Measurements from ENCODE around the gene RSRC1. TPM values are rescaled to one million over a fixed set of nuclear protein-coding genes. Genes with fewer than 3 reads are reported as not detected.

Gene RSRC1
- total RNA-seq, 1 experiment from 2014 or later = 37.9 TPM

GRCh38 chr3:158244274-158244673, 134.4 kb downstream of the RSRC1 start:
- no peak overlapping the region for H3K23ac ChIP-seq (ENCODE audit: insufficient read length, low read depth, low read length)
- no peak overlapping the region for H4K8ac ChIP-seq (replicated peaks; ENCODE audit: insufficient read length, low read depth, low read length)
- H2BK15ac ChIP-seq (ENCODE audit: low read depth, low read length) = no peak overlapping the region
- no CpG with 5 or more reads among the region's 1 CpG for WGBS (ENCODE audit: extremely low coverage, insufficient read length, low lambda C conversion rate)
- no peaks in the 10 kb centered on the region for H3K27me3 ChIP-seq (ENCODE audit: insufficient read depth, low read length)
- no peak overlapping the region for H2BK5ac ChIP-seq (ENCODE audit: insufficient read length, low read length)
- H3K4ac ChIP-seq (ENCODE audit: low read depth, low read length) = no peak overlapping the region
- H3K9ac ChIP-seq (ENCODE audit: extremely low read depth, insufficient read length, low read length) = no peak overlapping the region
- no peaks in the 10 kb centered on the region for H3K79me1 ChIP-seq (ENCODE audit: insufficient read depth, low read depth, low read length, poor library complexity, severe bottlenecking)
- H3K27me3 Mint-ChIP-seq (ENCODE audit: low read depth) = no peaks in the 10 kb centered on the region
- no peaks in the 10 kb centered on the region for H3K79me2 ChIP-seq (ENCODE audit: insufficient read depth, low read length)
- no peak overlapping the region for H3K27ac ChIP-seq (ENCODE audit: insufficient read length, low read depth, low read length)
- H3K18ac ChIP-seq (ENCODE audit: insufficient read length, low read depth, low read length) = no peak overlapping the region
- no peak overlapping the region for H3K56ac ChIP-seq (ENCODE audit: insufficient read length, low read depth, low read length)
- H4K91ac ChIP-seq (ENCODE audit: insufficient read length, low read depth, low read length) = no peak overlapping the region
- H4K20me1 ChIP-seq (ENCODE audit: control insufficient read depth, insufficient read depth, insufficient read length) = no peaks in the 10 kb centered on the region
- H3K4me1 ChIP-seq (ENCODE audit: insufficient read depth, low read length) = no peaks in the 10 kb centered on the region; the same call in 1 of the 2 replicates
- H3K4me2 ChIP-seq (ENCODE audit: insufficient read depth, insufficient read length, low read length) = no peak overlapping the region
- H3K4me3 Mint-ChIP-seq = no peak overlapping the region
- H2BK20ac ChIP-seq (ENCODE audit: low read depth, low read length, poor library complexity, severe bottlenecking) = no peak overlapping the region
- no peak overlapping the region for H3K27ac Mint-ChIP-seq
- H3K9me3 ChIP-seq (ENCODE audit: control insufficient read depth, low read depth, low read length) = no peaks in the 10 kb centered on the region
- no peaks in the 10 kb centered on the region for H3K36me3 Mint-ChIP-seq (ENCODE audit: insufficient read depth in 1 of 3, low read depth in 3 of 3)
- H4K5ac ChIP-seq (ENCODE audit: insufficient read length, low read depth, low read length) = no peak overlapping the region
- no peak overlapping the region for H2AK5ac ChIP-seq (ENCODE audit: insufficient read length, low read length)
- H3T11ph ChIP-seq (ENCODE audit: low read length) = no peak overlapping the region
- H3K14ac ChIP-seq (ENCODE audit: insufficient read depth, low read length) = no peak overlapping the region
- no peak overlapping the region for H2BK12ac ChIP-seq (ENCODE audit: insufficient read length, low read depth, low read length)
- H2BK120ac ChIP-seq (ENCODE audit: low read depth, low read length, poor library complexity, severe bottlenecking) = no peak overlapping the region
- DNase-seq = no peak
- no peaks in the 10 kb centered on the region for H3K23me2 ChIP-seq (ENCODE audit: insufficient read length, low read depth, low read length, poor library complexity, severe bottlenecking)
- no peak overlapping the region for H2AFZ ChIP-seq (ENCODE audit: low read length)
- TF ChIP-seq CTCF (conservative IDR thresholded peaks at IDR 0.05) = no peak
- H3K4me1 Mint-ChIP-seq = peaks cover 10 to 11% of the 10 kb centered on the region in 2 experiments
- 0 out of 5 replicates have a peak, but pooled peaks cover 0 to 2% of the 10 kb centered on the region in 2 experiments for H3K9me3 Mint-ChIP-seq
